Adrenal gland (tissue), 5 donors: ENCODE results near the gene MRFAP1L1.

Experiments
- CTCF ChIP-seq, 6 experiments: fragments of 450-650 bp in 4 of 6; fragments of 200-600 bp in 2 of 6; sonication (generic) in 1 of 6; IDR thresholded peaks; 1 replicate in 5 of 6; 2 replicates in 1 of 6; pipeline versions ENCODE4 v1.5.1 to v1.8.0; 2016 to 2021; ENCODE audit warnings: antibody characterized with exemption in 6 of 6, mild to moderate bottlenecking in 2 of 6, moderate library complexity in 1 of 6
- POLR2A ChIP-seq, 2 donors: fragments of 450-650 bp; IDR thresholded peaks; one replicate each; pipeline ENCODE4 v1.6.1; 2017; ENCODE audit warnings: antibody characterized with exemption in 2 of 2, mild to moderate bottlenecking in 2 of 2, moderate library complexity in 1 of 2
- donor health status: DM: no; HTN: no; CAD: no.

GRCh38 chr4:6727943-6728250, 18.2 kb upstream of the MRFAP1L1 start:
- TF ChIP-seq CTCF (IDR thresholded peaks at IDR 0.05) (no peak), POLR2A (IDR thresholded peaks at IDR 0.05) (no peak)
